ENCODE data around the gene PINLYP.

GRCh38 chr19:43609872-43610271, 34.3 kb downstream of the PINLYP start:
- TF ChIP-seq, protein P1, sequence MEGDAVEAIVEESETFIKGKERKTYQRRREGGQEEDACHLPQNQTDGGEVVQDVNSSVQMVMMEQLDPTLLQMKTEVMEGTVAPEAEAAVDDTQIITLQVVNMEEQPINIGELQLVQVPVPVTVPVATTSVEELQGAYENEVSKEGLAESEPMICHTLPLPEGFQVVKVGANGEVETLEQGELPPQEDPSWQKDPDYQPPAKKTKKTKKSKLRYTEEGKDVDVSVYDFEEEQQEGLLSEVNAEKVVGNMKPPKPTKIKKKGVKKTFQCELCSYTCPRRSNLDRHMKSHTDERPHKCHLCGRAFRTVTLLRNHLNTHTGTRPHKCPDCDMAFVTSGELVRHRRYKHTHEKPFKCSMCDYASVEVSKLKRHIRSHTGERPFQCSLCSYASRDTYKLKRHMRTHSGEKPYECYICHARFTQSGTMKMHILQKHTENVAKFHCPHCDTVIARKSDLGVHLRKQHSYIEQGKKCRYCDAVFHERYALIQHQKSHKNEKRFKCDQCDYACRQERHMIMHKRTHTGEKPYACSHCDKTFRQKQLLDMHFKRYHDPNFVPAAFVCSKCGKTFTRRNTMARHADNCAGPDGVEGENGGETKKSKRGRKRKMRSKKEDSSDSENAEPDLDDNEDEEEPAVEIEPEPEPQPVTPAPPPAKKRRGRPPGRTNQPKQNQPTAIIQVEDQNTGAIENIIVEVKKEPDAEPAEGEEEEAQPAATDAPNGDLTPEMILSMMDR (IDR thresholded peaks at IDR 0.05) = no peak
- TF ChIP-seq, protein P2, sequence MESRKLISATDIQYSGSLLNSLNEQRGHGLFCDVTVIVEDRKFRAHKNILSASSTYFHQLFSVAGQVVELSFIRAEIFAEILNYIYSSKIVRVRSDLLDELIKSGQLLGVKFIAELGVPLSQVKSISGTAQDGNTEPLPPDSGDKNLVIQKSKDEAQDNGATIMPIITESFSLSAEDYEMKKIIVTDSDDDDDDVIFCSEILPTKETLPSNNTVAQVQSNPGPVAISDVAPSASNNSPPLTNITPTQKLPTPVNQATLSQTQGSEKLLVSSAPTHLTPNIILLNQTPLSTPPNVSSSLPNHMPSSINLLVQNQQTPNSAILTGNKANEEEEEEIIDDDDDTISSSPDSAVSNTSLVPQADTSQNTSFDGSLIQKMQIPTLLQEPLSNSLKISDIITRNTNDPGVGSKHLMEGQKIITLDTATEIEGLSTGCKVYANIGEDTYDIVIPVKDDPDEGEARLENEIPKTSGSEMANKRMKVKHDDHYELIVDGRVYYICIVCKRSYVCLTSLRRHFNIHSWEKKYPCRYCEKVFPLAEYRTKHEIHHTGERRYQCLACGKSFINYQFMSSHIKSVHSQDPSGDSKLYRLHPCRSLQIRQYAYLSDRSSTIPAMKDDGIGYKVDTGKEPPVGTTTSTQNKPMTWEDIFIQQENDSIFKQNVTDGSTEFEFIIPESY (IDR thresholded peaks at IDR 0.05; ENCODE audit: borderline replicate concordance, low read depth) = no peak
- no peak for TF ChIP-seq POLR2AphosphoS5 (IDR thresholded peaks at IDR 0.05; ENCODE audit: low read depth, low read length)
- no peak for TF ChIP-seq EZH2phosphoT487 (IDR thresholded peaks at IDR 0.05; ENCODE audit: borderline replicate concordance, low read depth)
- no peak for TF ChIP-seq TCF12 (IDR thresholded peaks at IDR 0.05)
- TF ChIP-seq RAD21 (IDR thresholded peaks at IDR 0.05; ENCODE audit: low read length) = no peak
- TF ChIP-seq FOXM1 (IDR thresholded peaks at IDR 0.05; ENCODE audit: low read depth) = no peak
